Stomach (tissue), 4 donors: ENCODE results near the gene CEP164.

Source experiments
- CTCF ChIP-seq, 7 experiments: fragments of 450-650 bp in 4 of 7; fragments of 200-600 bp in 3 of 7; sonication (generic) in 3 of 7; IDR thresholded peaks; one replicate each; pipeline ENCODE4 v1.5.1; 2016 to 2019; ENCODE audit warnings: antibody characterized with exemption in 7 of 7, control low read depth in 2 of 7, mild to moderate bottlenecking in 1 of 7
- POLR2A ChIP-seq, 4 donors: fragments of 450-650 bp; IDR thresholded peaks; one replicate each; pipeline ENCODE4 v1.6.1; 2016; ENCODE audit warnings: antibody characterized with exemption in 4 of 4, control low read depth in 2 of 4, mild to moderate bottlenecking in 1 of 4, moderate library complexity in 1 of 4

- TF ChIP-seq CTCF (IDR thresholded peaks at IDR 0.05): no peak
- no peak for TF ChIP-seq POLR2A (IDR thresholded peaks at IDR 0.05)
These were observed 43.6 kb upstream of the CEP164 start for GRCh38 chr11:117284053-117284452.
